Embryonic facial prominence (tissue), 1 donor: ENCODE measurements around the gene VGLL4.
"Not testable (repeated sequence)": the region's sequence is repeated elsewhere in the genome, so short reads cannot be mapped to it uniquely, and the experiment has no call there.

ENCODE experiments used
- DNase-seq: peaks from one replicate; pipeline ENCODE4 v3.0.0-alpha.2; 2016; ENCODE audit errors: extremely low spot score

VGLL4 gene

DNA sequence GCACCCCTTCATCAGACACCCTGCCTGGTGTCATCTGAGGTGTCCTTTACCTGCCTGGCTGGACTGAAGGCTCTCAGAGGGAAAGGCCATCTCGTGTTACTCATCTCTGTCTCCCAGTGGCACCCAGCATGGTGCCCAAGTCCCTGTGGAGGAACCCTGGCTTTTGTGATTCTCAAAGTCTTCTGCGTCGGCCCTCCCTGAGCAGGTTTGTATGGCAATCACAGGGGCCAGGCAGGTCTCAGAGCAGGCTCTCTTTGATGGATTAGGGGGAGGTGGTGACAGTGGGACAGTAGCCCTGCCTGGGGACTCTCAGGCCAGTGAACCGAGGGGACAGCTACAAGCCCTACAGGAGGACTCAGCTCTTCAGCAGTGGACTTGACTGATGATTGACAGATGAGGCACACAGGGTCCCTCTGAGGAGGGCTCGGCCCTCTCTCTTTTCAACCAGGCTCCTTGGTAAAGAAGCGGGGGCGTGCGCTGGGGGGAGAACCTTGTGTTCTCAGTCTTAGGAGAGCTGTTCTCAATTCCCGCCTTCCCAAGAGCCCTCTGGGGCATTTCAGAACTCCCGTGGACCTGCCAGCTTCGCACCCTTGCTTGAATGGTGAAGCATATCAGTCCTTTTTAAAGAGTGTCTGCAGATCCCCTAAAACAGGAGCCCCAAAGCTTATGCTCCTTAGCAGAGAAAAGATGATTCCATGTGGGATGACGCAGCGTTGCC is 108.3 kb downstream of the VGLL4 start:
- no peak for DNase-seq

GRCh38 chr3:11534793-11535101 is 109.0 kb downstream of the VGLL4 start:
- DNase-seq, result no peak

DNA sequence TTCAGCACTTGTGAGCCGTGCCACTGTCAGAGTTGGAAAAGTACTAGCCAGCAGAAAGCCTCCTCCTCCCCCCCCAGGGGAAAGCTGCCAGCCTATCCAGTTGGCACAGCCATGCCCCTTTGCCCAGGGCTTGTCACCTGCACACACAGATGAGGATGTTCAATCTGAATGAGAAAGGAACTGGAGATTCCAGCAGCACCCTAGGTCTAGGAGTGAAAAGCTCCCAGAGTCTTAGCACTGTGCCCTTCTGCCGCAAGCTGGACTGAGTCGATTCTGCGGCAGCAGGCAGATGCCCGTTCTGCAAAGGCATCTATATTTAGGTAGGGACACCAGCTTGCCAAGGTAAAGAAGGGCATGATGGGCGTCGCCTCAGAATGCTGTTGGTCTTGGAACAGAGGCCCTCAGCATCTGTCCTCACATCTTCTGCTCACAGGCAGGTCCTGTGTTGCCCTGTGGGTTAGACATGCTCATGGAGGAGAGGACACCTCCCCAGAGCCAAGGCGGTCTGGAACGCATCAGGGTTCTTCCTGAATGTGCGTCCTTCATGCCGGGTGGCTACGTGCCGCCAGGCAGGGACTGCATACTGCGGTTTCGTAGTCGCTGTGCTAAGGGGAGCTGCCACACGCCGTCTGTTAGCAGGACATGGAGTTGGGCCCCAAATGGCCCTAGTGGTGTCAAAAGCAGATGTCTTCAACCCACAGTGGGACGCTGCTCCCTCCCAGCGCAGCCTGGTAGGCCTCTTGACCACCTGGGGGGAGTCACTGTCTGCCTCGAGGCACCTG is 109.5 kb downstream of the VGLL4 start:
- DNase-seq, result no peak

DNA sequence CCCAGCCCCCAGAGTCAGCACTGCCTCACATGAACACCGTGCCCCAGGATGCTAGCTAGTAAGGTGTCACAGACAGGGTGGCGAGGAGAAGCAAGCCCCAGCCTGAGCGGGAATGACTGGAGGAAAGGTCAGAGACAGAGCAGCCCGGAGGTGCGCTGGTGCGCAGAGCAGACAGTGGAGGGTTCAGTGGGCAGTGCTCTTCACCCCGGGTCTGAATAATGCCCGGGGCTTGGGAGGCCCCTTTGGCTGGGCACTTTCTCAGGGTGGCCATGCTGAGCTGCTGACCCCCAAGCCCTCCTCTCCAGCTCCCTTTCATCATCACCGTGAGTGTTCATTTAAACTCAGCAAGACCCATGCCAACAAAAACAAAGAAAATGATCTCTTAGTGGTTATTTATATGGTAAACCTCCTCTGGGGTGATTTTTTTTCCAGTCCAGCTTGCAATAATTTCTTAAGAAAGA is 110.8 kb downstream of the VGLL4 start:
- no peak for DNase-seq

- no peak for DNase-seq
Observed at GRCh38 chr3:11530153-11530721, 113.5 kb downstream of the VGLL4 start.

GRCh38 chr3:11529281-11529680 is 114.4 kb downstream of the VGLL4 start:
- DNase-seq, result no peak

DNA sequence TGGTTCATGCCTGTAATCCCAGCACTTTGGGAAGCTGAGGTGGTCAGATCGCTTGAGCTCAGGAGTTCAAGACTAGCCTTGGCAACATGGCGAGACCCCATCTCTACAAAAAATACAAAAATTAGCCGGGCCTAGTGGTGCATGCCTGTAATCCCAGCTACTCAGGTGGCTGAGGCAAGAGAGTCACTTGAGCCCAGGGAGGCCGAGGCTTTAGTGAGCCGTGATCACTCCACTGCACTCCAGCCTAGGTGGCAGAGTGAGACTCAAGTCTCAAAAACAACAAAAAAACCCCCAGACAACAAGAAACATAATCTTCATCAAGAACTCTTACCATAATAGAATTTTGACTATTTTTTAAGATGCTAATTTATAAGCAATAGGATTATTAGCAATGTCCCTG is 117.6 kb downstream of the VGLL4 start:
- not testable (repeated sequence) for DNase-seq

DNA sequence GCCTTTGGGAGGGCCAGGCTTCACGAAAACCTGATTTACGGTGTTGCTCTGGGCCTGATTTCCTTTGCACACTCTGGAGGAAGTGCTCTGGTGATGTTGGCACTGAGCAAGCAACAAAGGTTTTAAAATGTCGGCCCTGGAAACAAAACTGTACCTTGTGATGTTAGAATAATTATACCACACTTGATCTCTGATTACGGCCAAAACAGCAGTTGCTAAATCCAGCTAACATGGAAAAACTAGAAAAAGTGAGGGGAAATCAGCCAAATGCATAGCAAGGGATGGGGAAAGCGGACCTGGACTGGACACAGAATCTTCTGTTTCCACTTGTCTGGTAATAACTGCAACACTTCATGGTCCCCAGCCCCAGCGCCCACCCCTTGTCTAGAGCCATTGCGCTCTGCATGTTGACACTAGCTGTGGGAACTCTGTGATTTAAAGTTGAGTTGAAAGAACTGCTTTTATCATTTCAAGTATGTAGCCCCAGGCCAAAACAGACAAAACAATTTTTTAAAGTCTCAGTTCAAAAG is 120.1 kb downstream of the VGLL4 start:
- DNase-seq, result no peak

DNA sequence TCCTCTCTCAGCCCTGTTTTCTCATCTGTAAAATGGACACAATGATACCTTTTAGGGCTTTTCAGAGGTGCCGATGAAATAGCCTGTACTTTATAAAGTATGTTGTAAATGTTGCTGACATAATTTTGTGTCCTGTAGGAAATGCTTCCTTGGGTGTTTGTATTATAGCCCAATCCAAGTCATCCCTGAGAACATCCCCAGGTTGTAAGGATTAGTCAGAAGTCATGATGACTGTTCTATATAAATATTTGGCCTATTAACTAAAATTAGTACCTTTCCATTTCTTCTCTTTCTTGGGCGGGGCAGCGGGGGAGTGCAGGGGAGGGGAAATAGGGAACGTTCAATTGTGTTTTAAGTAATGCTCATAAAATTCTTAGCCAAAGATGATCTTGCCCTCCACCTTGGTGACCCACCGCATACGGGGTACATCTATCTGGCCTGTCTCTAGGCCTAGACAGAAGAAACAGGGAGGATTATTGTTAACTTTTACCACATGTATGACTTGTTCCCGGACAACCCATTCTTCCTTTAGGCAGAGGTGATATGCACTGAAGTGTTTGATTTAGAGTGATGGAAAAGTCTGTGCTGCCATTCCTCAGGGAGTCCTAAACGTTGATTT is 120.7 kb downstream of the VGLL4 start:
- DNase-seq, result no peak

DNA sequence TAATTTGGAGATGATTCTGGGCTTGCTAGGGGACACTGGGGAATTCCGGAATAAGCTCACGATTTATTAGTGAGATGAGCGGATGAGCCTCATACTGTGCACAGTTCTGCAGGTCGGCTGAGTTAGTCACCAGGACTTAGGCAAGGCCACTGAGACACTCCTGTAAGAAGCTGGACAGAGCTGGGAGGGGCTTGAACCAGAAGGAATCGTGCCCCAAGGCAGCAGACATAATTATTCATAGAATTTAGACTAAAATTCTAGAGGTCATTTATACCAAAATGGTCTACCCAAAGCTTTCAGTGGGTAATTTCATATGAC is 121.4 kb downstream of the VGLL4 start:
- DNase-seq, result no peak

- no peak for DNase-seq
Observed at GRCh38 chr3:11521167-11521566, 122.5 kb downstream of the VGLL4 start.

DNA sequence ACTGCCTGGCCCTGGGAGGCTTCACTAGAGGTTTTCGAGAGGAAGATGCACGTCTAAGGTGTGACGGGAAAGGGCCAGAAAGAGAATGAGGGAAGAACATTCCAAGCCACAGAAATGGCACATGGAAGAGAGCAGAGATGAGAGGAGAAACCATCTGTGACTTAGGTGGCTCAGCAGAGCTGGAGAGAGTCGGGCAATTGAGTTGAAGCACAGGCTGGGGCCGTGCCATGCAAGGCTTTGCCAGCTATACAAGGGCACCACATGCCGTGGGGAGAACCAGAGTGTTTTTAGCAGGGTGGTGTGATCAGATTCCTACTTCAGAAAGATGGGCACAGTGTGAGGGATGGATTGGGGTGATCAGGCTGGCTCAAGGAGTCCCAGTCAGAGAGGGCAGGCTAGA is 126.1 kb downstream of the VGLL4 start:
- DNase-seq, result no peak

DNA sequence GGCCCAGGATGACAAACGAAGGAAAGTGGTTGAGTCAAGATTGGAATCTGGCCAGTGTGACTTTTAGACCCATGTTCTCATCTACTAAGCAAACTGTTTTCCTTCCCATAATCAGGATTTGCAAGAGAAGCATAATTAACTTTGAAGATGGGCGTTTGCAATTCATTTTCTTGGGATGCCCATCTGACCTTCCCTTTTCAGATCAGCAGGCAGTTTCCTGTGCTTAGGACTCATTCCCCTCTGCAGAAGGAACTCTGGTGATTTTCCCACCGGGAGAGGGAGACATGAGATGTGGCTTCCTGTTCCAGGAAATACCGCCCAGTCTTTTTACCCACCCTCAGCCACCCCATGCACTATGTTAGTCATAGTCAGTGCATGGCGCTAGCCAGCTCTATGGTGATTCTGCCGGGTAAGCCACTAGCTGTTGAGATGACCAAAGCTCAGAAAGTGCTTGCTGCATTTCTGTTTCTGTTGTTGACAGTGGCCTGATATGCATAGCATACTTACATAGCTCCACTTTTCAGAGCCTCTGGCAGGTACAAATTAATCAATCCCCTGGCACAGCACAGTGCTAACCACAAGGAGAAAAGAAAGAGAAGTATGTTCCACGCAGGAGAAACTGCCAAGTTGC is 129.4 kb downstream of the VGLL4 start:
- DNase-seq, result no peak

DNA sequence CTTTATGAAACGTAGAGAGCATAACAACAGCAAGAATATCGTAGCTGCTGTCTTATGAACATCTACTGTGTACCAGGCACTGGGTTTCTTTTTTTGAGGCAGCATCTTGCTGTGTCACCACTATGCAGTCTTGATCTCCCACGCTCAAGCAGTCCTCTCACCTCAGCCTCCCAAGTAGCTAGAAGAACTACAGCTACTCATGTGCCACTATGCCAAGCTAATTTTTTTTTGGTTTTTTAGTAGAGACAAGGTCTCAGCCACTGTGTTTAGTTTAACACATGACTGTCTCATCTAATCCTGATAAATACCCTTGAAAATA is 129.9 kb downstream of the VGLL4 start:
- DNase-seq, result no peak

GRCh38 chr3:11513125-11513816 is 130.4 kb downstream of the VGLL4 start:
- not testable (repeated sequence) for DNase-seq

- not testable (repeated sequence) for DNase-seq
Observed at GRCh38 chr3:11511606-11512005, 132.1 kb downstream of the VGLL4 start.

GRCh38 chr3:11510356-11510755 is 133.4 kb downstream of the VGLL4 start:
- no peak for DNase-seq

- no peak for DNase-seq
Observed at GRCh38 chr3:11510001-11510340, 133.7 kb downstream of the VGLL4 start.

DNA sequence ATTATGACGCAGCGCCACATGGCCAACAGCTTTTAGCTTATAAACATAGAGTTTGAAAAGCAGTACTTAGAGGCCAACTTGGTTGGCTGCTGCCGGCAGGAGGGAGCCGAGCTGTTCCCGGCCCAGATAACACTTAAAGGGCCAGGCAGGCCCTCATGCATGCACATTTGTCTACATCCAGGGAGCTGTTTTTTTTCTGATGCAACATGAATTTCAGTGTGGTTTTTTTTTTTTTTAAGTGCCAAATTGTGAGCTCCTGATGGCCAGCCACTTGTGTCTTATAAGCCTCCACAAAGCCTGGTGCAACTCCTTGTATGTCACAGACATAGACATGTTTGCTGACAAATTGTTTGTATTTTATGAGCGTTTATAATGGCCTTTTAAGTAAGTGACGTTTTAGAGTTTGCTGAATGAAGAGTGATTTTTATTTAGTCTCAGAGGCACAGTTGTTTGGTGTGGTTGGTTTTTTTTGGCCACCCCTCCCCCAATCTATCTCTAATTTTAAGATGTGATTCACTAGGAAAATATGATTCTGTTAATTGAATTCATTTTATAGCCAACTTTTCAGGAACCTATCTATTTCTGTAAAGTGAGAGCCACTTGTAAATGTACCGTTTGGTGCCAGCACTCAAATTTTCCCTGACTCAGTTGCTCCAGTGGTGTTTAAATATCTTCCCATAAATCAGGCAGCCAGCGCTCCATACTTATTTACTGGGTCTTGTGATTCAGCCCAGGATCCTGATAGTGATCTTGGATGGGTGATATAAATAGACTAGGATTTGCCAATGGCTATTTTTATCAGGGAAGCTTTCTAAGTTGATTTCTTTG is 134.3 kb downstream of the VGLL4 start:
- DNase-seq, result peak; percentile 66

DNA sequence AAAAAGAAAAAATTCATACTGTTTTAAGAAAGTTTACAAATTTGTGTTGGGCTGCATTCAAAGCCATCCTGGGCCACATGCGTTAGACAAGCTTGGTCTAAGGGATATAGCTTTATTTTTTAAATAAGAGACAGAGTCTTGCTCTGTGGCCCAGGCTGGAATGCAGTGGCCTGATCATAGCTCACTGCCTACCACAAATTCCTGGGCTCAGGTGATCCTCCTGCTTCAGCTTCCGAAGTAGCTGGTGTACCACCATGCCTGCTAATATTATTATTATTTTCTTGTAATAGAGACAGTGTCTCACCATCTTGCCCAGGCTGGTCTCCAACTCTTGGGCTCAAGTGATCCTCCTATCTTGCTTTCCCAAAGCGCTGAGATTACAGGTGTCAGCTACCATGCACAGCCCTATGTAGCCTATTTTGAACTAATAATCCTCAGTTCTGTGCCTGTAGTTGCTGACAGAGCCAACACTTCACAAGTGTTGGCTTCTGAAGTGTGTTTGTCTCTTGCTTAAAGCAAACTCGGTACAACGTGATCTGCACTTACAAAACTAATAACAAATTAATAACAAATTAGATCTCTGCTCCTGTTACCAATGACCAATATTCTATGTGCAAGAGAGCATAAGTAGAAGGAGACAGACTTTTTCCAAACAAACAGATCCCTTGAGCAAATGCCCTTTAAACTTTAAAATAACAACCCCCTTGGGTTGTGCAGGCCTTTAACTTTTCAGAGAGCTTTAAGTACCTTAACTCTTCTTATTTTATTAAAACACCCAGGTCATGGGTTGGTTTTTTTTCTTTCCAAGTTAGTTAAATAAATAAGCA is 135.2 kb downstream of the VGLL4 start:
- DNase-seq, result no peak
